Endothelial cell of hepatic sinusoid (primary cell): ENCODE results near the gene TPCN2.

ENCODE experiments used
- in situ Hi-C: cut with HindIII; loops from 2 replicates; pipeline ENCODE4 v1.10.0; 2017; ENCODE audit warnings: low sequenced_read_pairs

The TPCN2 gene

DNA sequence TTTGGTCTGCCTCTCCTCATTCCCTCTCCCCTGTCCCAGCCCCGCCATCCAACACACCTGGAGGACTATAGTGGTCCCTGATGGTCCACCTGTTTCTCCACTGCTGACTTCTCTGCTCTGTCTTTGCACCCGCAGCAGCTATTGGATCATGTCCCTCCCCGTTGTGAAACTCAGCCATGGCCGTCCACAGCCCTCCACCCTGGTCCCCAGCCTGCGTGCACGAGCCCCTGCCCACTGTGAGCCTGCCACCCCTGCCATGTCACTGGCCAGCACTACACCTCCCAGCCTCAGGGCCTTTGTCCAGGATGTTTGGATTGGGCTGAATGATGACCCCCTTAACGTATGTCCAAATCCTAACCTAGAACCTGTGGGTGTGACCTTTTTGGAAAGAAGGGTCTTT is 59.3 kb downstream of the TPCN2 start:
- in situ Hi-C loops: loop anchor here (5.0 kb wide), 1 partner anchor 549 kb away; no protein-coding TSS in a partner anchor

DNA sequence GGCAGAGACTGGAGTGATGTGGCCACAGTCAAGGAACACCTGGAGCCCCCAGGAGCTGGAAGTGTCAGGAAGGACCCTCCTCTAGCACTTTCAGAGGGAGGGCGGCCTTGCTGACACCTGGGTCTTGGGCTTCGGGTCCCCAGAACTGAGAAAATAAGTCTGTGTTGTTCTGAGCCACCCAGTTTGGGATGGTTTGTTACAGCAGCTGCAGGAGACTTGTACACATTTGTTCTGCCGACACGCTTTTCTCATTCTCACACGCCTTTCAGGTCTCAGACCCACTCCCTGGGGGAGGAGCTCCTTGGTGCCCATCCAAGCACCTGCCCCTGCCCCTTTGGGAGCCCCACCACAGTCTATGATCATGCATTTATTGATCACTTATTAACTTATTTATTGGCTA is 59.8 kb downstream of the TPCN2 start:
- in situ Hi-C loops: loop anchor here (5.0 kb wide), 1 partner anchor 549 kb away; no protein-coding TSS in a partner anchor

DNA sequence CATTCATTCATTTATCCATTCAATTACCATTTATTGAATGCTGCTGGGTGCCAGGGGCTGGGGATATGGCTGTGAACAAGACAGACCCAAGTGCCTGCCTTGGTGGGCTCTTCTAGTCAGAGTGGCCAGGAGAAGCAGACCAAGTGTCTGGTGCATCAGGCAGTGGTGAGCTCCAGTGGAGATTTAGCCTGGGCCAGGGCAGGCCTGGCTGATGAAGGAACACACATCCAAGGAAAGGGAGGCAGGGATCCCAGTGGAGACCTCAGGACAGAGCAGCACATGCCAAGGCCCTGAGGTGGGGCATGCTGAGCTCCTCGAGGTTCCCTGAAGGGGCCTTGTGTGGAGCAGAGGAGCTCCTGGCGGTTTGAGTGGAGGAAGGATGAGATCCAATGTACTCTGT is 60.4 kb downstream of the TPCN2 start:
- in situ Hi-C loops: loop anchor here (5.0 kb wide), 1 partner anchor 548 kb away; no protein-coding TSS in a partner anchor

DNA sequence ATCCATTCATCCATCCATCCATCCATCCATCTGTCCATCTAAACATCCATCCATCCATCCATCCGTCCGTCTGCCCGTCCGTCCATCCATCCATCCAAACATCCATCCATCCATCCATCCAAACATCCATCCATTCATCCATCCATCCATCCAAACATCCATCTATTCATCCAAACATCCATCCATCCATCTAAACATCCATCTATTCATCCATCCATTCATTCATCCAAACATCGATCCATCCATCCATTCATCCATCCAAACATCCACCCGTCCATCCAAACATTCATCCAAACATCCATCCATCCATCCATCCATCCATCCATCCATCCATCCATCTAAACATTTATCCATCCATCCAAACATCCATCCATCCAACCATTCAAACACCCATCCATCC is 61.7 kb downstream of the TPCN2 start:
- in situ Hi-C loops: loop anchor here (10.0 kb wide), 2 partner anchors 254 to 314 kb away; no protein-coding TSS in a partner anchor

DNA sequence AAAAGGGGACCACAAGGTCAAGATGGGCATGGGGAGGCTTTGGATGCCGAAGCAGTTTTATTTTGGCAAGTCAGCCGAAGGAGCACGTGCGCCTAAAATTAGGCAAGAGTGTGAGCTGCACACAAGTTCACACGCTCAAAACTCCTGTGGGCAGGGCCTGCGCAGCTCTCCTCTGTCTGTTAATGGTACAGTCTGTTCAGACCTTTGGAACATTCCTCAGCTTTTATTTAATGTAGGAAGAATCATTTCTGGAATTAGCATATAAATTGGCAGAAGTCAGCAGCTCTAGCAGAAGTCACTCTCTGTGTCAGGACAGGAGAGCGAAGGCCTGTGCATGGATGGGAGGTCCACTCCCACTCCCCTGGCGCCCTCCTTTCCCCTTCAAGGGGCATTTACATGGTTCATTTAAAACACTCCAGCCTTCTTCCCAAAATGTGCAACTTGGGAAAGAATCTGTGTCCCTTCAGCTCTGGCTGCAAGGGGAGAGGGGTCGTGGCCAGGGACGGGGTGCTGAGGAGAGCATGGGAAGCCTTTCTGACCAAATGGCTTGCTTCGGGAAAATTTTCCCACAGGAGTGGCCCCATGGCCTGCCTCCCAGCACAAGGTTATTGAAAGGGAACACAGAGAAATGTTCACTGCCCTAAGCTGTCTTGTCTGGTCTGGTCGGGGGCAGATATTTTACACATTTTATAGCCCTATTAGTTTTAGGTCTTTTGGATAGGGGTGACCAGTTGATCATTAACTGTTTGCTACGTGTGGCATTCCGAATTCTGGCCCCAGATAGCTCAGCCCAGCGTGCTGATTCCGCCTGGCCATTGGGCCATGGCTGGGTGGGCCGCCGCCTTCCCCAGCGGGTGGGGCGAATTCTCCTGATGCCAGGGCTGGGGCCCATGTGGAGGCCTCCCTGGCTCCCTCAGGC is 63.2 kb downstream of the TPCN2 start:
- in situ Hi-C loops: loop anchor here (10.0 kb wide), 2 partner anchors 253 to 313 kb away; no protein-coding TSS in a partner anchor

DNA sequence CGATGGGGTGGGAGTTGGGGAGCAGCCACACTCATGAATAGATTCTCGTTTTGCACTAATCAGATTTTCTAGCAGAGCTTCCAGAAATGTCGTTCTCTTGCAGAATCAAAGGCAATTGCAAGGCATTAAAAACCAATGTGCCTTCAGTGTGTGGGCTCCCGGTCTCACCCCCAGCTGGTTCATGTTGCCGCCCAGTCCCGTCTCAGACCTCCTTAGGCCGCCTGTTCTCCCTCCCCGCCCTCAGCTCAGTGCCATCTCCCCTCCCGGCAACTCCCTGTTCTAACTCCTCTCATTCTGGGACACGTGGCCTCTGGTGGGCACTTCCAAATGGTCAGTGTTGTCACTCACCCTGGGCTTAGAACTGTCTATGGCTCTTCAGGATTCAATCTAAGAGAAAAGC is 64.5 kb downstream of the TPCN2 start:
- in situ Hi-C loops: loop anchor here (10.0 kb wide), 2 partner anchors 252 to 312 kb away; no protein-coding TSS in a partner anchor

DNA sequence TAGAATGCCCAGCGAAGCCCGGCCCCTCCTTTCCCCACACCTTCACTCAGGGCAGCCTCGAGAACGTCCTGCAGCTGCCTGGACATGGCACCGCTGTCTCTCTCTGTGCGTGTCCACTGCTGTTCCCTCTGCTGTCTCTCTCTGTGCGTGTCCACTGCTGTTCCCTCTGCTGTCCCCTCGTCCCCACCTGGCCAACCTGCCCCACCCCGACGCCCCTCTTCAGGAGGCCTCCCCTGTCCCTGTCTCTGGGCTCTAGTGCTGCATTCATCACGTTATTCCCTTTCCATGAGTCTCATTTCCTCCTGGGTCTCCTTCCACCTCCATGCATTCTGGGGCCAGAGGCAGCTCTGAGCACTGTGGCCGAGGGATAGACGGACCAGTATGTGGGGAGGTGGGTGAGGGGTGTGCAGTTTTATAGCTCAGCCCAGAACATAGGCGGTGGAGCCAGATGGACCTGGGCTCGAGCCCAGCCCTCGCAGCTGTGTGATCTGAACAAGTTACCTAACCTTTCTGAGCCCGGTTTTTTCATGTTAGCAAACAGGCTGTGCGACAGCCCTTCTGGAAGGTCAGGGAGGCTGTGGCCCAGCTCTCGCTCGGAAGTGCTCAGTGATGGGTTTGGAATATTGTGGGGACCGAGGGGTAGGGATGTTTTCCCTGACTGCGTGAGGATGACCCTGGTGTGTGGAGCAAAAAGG is 65.1 kb downstream of the TPCN2 start:
- in situ Hi-C loops: loop anchor here (10.0 kb wide), 2 partner anchors 251 to 311 kb away; no protein-coding TSS in a partner anchor

DNA sequence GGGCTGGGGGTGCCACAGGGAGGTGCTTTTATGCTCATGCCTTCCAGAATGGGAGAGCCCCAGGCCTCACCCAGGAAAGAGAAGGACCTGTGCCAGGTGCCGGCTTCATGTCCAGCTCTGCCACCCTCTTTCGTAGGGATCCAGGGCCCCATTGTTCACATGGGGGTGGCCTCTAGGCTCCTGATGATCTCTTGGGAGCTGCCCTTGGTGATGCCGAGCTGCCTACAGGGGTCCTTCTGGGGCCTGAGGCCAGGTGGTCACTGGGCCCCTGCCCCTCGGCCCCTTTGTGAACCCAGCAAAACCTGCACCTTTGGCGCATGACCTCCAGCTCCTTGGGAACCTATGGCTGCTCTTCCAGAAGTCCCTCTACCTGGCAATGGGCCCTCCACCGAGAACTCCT is 65.6 kb downstream of the TPCN2 start:
- in situ Hi-C loops: loop anchor here (10.0 kb wide), 2 partner anchors 250 to 310 kb away; no protein-coding TSS in a partner anchor

DNA sequence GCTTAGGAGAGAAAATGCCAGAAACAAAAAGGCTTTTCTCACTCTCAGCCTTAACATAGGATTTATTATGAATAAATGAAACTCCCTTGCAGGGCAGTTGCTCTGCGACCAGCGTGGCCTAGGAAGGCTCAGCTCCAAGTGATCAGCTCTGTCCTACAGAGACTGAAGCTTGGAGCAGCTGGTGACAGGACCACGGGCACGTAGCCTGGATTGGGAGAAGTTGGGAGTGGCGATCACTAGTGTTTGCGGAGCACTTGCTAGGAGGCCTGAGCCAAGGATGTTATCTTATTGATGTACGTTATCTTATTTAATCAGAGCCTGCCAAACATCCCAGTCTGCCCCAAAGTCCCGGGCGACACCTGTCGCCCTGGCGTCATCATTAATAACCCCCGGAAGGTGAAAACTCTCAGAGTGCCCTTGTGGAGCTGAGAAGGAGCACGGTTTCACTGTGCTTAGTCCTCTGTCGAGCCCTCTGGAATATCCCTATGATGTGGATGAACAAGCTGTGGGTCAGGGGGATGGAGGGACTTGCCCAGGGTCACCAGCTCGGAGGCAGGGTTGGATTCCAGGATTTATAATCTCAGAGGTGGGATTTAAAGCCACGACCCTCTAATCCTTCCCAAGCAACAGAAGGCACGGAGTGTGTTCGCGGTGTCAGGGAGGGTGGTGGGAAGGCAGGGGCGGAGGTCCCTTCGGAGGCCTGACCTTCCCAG is 66.2 kb downstream of the TPCN2 start:
- in situ Hi-C loops: loop anchor here (10.0 kb wide), 2 partner anchors 250 to 310 kb away; no protein-coding TSS in a partner anchor

DNA sequence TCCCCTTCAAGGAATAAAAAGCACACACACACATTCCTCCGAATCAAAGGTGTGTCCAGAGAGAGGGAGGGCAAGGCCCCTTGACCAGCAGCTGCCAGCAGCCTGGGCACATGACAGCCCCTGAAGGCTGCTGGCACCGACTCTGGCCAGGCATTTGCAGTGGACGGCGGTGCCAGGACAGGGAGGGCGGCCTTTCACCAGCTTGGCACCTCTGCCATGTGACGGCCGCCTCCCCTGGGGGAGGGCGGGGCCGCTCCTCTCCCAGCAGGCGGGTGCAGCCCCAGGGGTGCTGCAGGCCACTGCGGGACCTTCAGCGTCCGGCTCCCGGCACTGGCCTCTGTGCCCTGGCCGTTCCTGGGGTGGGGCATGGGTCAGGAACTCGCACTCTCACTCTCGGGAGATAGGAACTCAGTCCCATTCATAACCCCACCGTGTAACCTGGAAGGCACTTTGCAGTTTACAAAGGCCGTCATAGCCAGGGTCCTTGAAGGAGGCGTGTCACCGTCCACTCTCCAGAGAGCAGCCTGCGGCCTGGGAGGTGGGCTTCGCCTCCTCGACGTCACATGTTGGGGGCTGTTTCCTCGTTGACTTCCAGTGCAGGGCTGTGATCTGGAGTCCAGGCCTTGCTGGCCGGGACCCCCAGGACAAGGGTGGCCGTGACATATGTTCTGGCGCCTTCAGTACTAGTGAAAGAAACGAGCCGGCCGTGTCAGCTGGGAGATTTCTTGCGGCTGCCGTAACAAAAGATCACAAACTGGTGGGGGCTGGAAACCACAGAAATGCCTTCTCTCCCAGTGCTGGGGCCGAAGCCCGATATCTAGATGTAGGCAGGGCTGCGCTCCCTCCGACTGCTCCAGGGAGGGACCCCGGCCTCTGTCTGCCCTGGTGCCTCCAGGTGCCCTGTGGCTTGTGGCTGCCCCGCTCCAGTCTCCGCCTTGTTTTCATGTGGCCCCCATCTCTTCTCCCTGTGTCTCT is 67.1 kb downstream of the TPCN2 start:
- in situ Hi-C loops: loop anchor here (10.0 kb wide), 2 partner anchors 249 to 309 kb away; no protein-coding TSS in a partner anchor

DNA sequence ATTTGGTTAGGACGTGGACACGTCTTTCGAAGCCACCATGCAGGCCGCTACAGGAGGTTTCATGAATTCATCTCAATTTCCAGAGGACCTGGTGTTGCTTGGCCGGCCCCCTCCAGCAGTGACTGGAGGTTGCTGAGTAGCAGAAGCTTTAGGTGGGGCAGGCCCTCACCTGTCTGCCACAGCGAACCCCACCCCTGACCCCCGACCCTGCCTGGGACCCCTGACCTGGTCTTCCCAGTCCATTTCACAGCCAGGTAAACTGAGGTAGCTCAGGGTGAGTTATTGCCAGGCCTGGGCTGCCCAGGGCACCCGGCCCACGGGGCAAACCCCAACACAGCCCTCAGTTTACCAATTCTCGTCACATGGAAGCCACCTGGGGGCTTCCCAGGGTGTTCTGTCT is 67.9 kb downstream of the TPCN2 start:
- in situ Hi-C loops: loop anchor here (10.0 kb wide), 2 partner anchors 248 to 308 kb away; no protein-coding TSS in a partner anchor

DNA sequence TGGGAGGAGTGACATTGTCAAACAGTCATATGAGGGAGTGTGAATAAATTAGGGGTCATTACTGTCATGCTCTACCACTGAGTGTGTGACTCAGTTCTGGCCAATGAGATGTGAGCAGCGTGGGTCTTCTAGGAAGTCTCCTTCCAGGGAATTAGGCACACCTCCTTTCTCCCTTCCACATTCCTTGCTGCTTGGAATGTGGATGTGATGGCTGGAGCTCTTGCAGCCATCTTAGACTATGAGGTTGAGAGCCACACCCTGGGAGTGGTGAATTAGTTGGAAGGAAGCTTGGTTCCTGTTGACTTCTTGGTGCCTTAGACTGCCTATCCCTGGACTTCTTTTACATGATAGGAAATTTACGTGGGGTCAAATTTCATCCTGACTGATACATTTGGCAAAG is 70.5 kb downstream of the TPCN2 start:
- in situ Hi-C loops: loop anchor here (10.0 kb wide), 2 partner anchors 246 to 306 kb away; no protein-coding TSS in a partner anchor

DNA sequence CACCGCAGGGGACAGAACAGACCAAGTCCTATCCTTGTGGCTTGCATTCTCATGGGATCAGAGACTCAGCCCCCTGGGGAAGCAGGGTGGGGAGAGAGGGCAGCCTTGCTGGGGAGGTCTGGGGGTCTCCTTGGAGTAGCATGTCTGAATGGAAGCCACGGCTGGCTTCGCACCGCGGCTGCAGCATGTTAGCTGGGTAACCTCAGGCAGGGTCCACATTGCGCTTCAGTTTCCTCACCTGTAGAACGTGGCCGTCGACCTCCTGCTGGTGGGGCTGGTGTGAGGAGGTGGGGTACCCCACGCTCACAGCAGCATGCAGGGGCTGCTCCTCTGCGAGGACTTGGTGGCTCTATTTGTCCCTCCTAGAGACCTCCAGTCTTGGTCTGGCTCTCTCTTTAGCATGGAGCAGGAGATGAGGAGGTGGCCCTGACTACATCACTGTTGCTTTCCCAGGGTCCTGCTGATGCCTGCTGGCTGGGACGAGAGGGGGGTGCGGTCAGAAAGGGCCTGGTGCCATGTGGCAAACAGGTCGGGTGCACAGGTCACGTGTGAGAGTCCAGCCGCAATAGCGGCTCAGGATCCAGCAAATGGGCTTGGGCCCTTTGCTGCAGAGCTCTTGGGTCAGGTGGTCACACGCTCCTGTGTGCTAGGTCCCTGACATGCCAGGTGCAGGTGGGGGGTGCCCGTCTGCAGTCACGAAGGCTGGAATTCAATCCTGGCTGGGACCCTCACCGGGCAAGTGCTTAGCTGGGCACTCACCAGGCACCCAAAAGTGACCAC is 71.6 kb downstream of the TPCN2 start:
- in situ Hi-C loops: no loop called here

DNA sequence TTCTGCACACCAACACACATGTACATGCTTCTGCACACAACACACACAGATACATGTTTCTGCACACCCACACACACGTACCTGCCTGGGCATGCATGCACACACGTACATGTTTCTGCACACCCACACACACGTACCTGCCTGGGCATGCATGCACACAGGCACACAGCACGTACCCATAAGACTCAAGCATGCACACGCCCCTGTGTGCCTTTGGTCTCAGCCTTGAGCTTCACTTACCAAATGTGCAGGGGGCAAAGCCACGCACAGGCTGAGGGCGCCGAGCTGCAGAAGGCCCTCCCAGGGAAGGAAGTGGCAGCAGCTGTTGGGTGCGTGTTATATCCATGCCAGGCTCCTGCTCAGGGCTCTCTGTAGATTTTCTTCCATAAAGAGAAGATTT is 72.3 kb downstream of the TPCN2 start:
- in situ Hi-C loops: no loop called here

DNA sequence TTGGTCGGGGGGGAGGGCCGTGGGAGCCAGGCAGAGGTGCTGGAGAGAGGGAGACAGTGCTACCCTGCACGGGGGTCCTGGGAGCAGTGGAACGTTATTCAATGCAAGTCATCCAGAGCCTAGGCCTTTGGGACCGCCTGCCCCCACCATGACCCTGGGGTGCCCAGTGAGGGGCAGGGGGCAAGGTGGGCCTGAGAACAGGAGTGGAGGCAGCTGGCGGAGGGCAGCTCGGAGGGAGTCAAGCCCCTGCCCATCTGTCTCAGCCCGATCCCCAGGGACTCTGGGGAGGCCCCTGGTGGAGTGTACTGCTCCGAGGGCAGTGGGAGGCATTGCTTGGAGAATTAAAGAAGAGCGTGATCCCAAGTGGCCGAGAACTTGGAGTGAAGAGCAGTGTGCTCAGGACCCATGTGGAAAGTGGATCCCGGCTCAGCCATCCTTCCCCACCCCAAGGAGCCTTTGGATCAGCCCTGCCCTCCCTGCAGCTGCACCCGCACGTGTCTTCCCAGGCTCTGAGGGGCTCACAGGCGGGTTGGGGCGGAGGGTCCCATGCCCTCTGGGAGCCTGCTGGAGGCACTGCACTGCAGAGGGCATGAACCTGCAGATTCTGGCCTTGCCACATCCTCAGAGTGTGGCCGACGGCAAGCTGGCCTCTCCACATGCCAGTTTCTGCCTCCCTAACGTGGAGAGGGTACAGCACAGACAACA is 73.0 kb downstream of the TPCN2 start:
- in situ Hi-C loops: no loop called here

DNA sequence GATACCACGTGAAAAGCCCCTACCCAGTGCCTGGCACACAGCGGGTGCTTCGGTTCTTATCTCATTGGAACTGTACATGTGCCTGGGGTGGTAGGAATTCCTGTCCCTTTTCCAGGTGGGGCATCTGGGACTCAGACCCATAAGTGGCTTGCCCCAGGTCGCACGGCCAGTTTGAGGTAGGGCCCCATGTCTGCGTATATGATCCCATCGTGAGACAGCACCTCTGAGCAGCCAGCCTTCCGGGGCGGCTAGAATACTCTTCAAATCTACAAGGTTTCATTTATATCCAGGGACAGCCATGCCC is 73.5 kb downstream of the TPCN2 start:
- in situ Hi-C loops: no loop called here

DNA sequence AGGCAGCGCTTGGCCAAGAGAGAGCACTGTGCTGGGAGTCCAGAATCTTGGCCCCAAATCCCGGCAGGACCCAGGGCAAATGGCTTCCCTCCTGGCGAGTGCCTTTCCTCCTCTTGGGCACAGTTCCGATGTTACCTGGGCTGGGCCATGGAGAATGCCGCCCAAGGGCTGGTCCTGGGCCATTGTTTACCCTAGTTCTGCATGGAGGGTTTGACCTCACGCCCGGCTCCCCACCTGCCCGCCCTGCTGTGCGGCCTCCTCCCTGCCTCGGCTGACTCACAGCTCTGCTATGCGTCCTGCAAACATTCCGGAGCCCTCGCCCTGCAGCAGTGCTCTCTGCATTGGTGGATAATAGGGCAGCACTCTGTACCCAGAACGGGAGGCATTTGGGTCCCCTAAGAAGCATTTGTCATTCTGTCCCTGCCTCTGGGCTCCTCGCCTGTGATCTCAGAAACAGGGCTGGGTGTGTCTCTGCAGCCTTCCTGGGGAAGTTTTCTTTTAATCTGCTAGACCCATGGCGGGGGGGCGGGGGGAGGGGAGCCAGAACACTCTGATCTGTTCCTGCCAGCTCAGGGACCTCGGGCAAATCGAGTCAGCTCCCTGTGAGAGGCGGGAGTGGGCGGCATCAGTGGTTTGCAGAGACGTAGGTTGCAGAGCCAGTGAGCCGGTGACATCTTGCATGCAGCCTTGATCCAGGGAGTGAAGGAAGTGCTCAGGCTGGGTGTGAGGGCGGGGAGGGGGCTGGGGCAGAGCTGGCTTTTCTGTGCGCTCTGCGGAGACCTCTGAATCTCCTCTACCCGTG is 74.1 kb downstream of the TPCN2 start:
- in situ Hi-C loops: no loop called here
